Progenitor cell of endocrine pancreas (in vitro differentiated cells): Measurements from ENCODE around the gene CDH5. TPM values are rescaled to one million over a fixed set of nuclear protein-coding genes. Genes with fewer than 3 reads are reported as not detected.

Experiments
- DNase-seq: peaks from one replicate; pipeline ENCODE4 v3.0.0; 2021; ENCODE audit warnings: low spot score; ENCODE audit not compliant: unreplicated experiment
- H3K27ac Mint-ChIP-seq: 2 replicates; pipeline ENCODE4 v1.8.0; 2021; ENCODE audit warnings: mild to moderate bottlenecking, moderate library complexity, mixed read lengths
- H3K27me3 Mint-ChIP-seq: 2 replicates; pipeline ENCODE4 v1.8.0; 2021; ENCODE audit warnings: mixed read lengths
- H3K36me3 Mint-ChIP-seq: 2 replicates; pipeline ENCODE4 v1.8.0; 2022; ENCODE audit warnings: mixed read lengths; ENCODE audit not compliant: insufficient read depth
- H3K4me1 Mint-ChIP-seq: 2 replicates; pipeline ENCODE4 v1.8.0; 2021; ENCODE audit warnings: low read depth, mixed read lengths
- H3K4me3 Mint-ChIP-seq: 2 replicates; pipeline ENCODE4 v1.8.0; 2021; ENCODE audit warnings: low read depth, mild to moderate bottlenecking, moderate library complexity, mixed read lengths
- H3K9me3 Mint-ChIP-seq: 2 replicates; pipeline ENCODE4 v1.8.0; 2021; ENCODE audit warnings: low read depth, mixed read lengths
- total RNA-seq: library from RNA; stranded (reverse); gene quantifications from 2 replicates; pipeline ENCODE4 v1.2.1, GENCODE V29; 2021
- TF ChIP-seq, protein P1 (sequence below): fragments of 200-600 bp; sonication (generic); IDR thresholded peaks from one replicate; pipeline ENCODE4 v1.5.0; 2021; ENCODE audit warnings: antibody characterized with exemption, mild to moderate bottlenecking; ENCODE audit not compliant: unreplicated experiment

CDH5 gene
- total RNA-seq, 1 donor from 2014 or later: 0.36 TPM

DNA sequence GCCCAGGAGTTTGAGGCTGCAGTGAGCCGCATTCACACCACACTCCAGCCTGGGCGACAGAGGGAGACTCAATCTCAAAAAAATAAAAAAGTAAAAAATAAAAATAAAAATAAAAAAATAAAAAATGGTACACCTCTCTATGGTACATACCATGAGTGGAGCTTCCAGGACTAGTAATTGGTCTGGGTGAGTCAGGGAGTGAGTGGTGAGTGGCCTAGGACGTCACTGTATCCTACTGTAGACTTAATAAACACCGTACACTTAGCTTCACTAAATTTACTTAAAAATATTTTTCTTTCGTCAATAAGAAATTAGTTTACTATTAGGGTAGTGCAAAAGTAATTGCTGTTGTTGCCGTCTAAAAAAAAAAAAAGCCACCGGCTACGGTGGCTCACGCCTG, 9.0 kb downstream of the CDH5 start:
- H3K4me3 Mint-ChIP-seq: no peak overlapping the region
- H3K27me3 Mint-ChIP-seq: peaks cover 3% of the 10 kb centered on the region
- H3K27ac Mint-ChIP-seq: no peak overlapping the region
- no peaks in the 10 kb centered on the region for H3K36me3 Mint-ChIP-seq
- DNase-seq: no peak
- TF ChIP-seq, protein P1, sequence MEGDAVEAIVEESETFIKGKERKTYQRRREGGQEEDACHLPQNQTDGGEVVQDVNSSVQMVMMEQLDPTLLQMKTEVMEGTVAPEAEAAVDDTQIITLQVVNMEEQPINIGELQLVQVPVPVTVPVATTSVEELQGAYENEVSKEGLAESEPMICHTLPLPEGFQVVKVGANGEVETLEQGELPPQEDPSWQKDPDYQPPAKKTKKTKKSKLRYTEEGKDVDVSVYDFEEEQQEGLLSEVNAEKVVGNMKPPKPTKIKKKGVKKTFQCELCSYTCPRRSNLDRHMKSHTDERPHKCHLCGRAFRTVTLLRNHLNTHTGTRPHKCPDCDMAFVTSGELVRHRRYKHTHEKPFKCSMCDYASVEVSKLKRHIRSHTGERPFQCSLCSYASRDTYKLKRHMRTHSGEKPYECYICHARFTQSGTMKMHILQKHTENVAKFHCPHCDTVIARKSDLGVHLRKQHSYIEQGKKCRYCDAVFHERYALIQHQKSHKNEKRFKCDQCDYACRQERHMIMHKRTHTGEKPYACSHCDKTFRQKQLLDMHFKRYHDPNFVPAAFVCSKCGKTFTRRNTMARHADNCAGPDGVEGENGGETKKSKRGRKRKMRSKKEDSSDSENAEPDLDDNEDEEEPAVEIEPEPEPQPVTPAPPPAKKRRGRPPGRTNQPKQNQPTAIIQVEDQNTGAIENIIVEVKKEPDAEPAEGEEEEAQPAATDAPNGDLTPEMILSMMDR: no peak
- H3K9me3 Mint-ChIP-seq: peaks cover 8% of the 10 kb centered on the region
- peaks cover 3% of the 10 kb centered on the region for H3K4me1 Mint-ChIP-seq

DNA sequence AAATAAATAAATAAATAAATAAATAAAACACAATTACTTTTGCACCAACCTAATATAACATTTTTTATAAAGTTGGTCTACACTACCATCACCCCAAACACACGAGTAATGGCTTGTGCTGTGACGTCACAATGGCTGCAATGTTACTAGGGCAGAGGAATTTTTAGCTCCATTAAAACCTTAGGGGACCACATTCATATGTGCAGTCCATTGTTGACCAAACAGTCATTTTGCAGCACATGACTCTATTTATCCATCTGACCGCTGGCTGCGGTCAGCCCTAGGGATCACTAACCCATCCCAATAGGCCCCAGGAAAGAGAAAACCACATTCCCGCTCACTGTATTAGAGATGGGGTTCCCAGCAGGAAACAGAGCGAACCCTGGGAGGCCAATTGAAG, 9.6 kb downstream of the CDH5 start:
- H3K4me1 Mint-ChIP-seq: peaks cover 3% of the 10 kb centered on the region
- no peak overlapping the region for H3K27ac Mint-ChIP-seq
- peaks cover 3% of the 10 kb centered on the region for H3K27me3 Mint-ChIP-seq
- TF ChIP-seq, protein P1: no peak
- H3K4me3 Mint-ChIP-seq: no peak overlapping the region
- no peaks in the 10 kb centered on the region for H3K36me3 Mint-ChIP-seq
- peaks cover 12% of the 10 kb centered on the region for H3K9me3 Mint-ChIP-seq
- no peak for DNase-seq

DNA sequence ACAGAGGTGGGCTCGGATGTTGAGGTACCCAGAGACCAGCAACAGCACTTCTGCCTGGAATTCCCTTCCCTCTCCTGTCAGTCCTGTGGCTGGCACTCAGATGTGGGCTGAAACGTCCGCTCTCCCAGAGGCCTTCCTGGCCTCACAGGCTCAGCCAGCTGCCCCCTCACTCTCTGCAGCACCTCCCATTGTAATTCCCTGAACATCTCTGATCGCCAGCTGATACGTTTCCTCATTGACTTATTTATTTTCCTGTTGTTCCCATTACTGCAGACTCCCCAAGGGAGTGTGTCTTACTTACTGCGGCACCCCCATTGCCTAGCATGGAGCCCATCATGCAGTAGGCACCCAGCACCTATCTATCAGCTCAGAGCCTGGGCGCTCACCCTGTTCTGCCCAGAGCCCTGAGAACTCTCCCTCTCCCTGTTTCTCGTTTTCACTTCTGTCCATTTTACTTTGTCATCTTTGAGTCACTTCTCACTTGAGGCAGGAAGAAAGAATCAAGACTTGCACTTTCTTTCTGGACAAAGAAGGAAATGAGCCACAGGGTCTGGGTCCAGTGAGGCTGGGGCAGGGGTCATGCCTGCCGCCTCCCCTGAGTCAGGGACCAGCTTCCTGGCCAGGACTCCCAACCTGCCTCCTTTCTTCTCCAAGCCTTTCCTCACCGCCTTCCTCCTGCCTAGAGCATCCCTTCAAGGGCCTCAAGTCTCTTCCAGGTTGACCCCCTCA, 10.2 kb downstream of the CDH5 start:
- no peak overlapping the region for H3K27ac Mint-ChIP-seq
- no peaks in the 10 kb centered on the region for H3K36me3 Mint-ChIP-seq
- peaks cover 3% of the 10 kb centered on the region for H3K27me3 Mint-ChIP-seq
- H3K4me3 Mint-ChIP-seq: no peak overlapping the region
- H3K4me1 Mint-ChIP-seq: peaks cover 3% of the 10 kb centered on the region
- DNase-seq: no peak
- H3K9me3 Mint-ChIP-seq: peaks cover 12% of the 10 kb centered on the region
- TF ChIP-seq, protein P1: no peak

DNA sequence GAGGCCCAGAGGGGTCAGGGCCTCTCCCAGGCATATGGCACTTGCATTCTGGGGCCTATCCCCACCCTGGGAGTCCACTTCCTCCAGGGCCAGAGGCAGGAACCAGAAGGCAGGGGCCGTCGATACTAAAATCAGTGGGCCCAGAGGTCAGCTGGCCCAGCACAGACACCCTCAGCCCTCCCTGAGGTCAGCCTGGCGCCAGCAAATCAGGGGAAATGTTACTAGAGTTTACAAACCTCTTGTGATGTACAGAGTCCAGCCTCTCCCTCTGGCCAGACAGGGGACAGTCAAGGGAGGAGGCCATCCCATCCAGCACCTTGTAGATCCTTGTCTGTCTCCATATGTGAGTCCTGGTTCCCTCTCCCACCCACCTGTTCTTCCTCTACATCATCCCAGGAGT, 10.8 kb downstream of the CDH5 start:
- peaks cover 12% of the 10 kb centered on the region for H3K9me3 Mint-ChIP-seq
- TF ChIP-seq, protein P1: no peak
- no peak overlapping the region for H3K4me3 Mint-ChIP-seq
- H3K4me1 Mint-ChIP-seq: peaks cover 3% of the 10 kb centered on the region
- no peak overlapping the region for H3K27ac Mint-ChIP-seq
- DNase-seq: no peak
- H3K27me3 Mint-ChIP-seq: peaks cover 3% of the 10 kb centered on the region
- no peaks in the 10 kb centered on the region for H3K36me3 Mint-ChIP-seq

DNA sequence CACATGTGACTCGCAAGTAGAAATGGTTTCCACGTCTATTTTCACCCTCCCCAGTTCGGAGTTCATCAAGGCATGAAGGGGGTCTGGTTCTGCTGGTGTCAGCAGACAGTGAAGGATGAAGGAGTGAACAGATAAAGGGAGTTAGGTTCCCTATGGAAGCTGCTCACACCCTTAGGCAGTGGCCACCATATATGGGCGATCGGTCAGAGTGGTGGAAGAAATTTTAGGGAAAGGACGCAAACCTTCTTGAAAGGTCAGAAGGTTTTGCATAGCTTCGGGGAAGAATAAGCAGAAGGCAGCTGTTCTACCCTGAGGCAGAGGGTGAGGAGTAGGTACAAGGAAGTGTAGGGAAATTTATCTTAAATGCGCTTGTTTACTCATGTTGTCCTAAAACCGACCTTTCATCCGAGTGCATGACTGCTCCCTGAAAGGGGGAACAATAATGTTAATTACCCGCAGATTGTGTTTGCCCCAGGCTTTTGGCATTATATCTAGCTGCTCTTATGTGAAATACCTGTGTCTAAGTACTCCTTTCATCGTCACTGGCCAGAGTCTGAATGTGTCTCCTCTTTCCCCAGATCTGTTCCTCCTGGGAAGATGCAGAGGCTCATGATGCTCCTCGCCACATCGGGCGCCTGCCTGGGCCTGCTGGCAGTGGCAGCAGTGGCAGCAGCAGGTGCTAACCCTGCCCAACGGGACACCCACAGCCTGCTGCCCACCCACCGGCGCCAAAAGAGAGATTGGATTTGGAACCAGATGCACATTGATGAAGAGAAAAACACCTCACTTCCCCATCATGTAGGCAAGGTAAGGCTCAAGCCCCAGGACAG, 12.5 kb downstream of the CDH5 start:
- H3K9me3 Mint-ChIP-seq: peaks cover 12% of the 10 kb centered on the region
- no peak overlapping the region for H3K4me3 Mint-ChIP-seq
- H3K4me1 Mint-ChIP-seq: peaks cover 12% of the 10 kb centered on the region
- H3K27me3 Mint-ChIP-seq: no peaks in the 10 kb centered on the region
- H3K36me3 Mint-ChIP-seq: no peaks in the 10 kb centered on the region
- TF ChIP-seq, protein P1: no peak
- no peak overlapping the region for H3K27ac Mint-ChIP-seq
- DNase-seq: no peak
